ENCODE measurements around the gene ASXL1.

The ASXL1 gene

GRCh38 chr20:32481311-32482142, 123.4 kb downstream of the ASXL1 start:
- no peak for DNase-seq (ENCODE audit: low read depth)

- DNase-seq (ENCODE audit: low read depth) = no peak
Observed at GRCh38 chr20:32482143-32482441, 124.0 kb downstream of the ASXL1 start.

GRCh38 chr20:32482442-32483261, 124.5 kb downstream of the ASXL1 start:
- no peak for DNase-seq (ENCODE audit: low read depth)

GRCh38 chr20:32483351-32484224, 125.5 kb downstream of the ASXL1 start:
- DNase-seq (ENCODE audit: low read depth) = peak; percentile 52

GRCh38 chr20:32484225-32484957, 126.3 kb downstream of the ASXL1 start:
- DNase-seq (ENCODE audit: low read depth) = no peak

- peak; percentile 66 for DNase-seq (ENCODE audit: low read depth)
Observed at GRCh38 chr20:32484958-32485769, 127.0 kb downstream of the ASXL1 start.

- no peak for DNase-seq (ENCODE audit: low read depth)
Observed at GRCh38 chr20:32485770-32486478, 127.8 kb downstream of the ASXL1 start.

GRCh38 chr20:32487381-32487780, 129.2 kb downstream of the ASXL1 start:
- no peak for DNase-seq (ENCODE audit: low read depth)

GRCh38 chr20:32488066-32488838, 130.1 kb downstream of the ASXL1 start:
- no peak for DNase-seq (ENCODE audit: low read depth)
